ENCODE measurements around the gene MRFAP1L1. TPM values are rescaled to one million over a fixed set of nuclear protein-coding genes. Genes with fewer than 3 reads are reported as not detected.

MRFAP1L1 gene
- polyA plus RNA-seq, 3 donors: 7.6 to 19.1 (median 13.8) TPM

GRCh38 chr4:6702761-6703160, 6.9 kb downstream of the MRFAP1L1 start:
- WGBS (ENCODE audit: insufficient coverage): no CpG with 5 or more reads among the region's 1 CpG
- Histone ChIP-seq H3K4me1 (ENCODE audit: control insufficient read depth in 1 of 2, insufficient read depth in 2 of 2, low read length in 2 of 2) (peaks cover 10% of the 10 kb centered on the region in 2 donors), H3K36me3 (replicated peaks in 1 of 2; ENCODE audit: control insufficient read depth in 1 of 2, insufficient read depth in 2 of 2, low read length in 2 of 2) (peaks cover 12 to 64% of the 10 kb centered on the region in 2 donors), H3K9ac (ENCODE audit: insufficient read depth, low read length, poor library complexity, severe bottlenecking) (no peak overlapping the region), H3K27ac (ENCODE audit: low read depth in 1 of 2, low read length in 2 of 2) (no peak overlapping the region), H3K4me3 (replicated peaks in 1 of 3; ENCODE audit: low read depth in 2 of 3, low read length in 3 of 3) (no peak overlapping the region), H3K79me2 (ENCODE audit: insufficient read depth, low read length) (peaks cover 48% of the 10 kb centered on the region), H4K20me1 (ENCODE audit: insufficient read depth, low read length) (peaks cover 29% of the 10 kb centered on the region), H3K9me3 (replicated peaks in 1 of 2; ENCODE audit: control insufficient read depth in 1 of 2, insufficient read depth in 1 of 2, low read length in 2 of 2) (no peaks in the 10 kb centered on the region), H3K27me3 (ENCODE audit: control insufficient read depth in 2 of 2, insufficient read depth in 2 of 2, low read length in 2 of 2) (no peaks in the 10 kb centered on the region), H3K4me2 (replicated peaks; ENCODE audit: extremely low read depth, low read length, poor library complexity, severe bottlenecking) (no peak overlapping the region), H2AFZ (ENCODE audit: insufficient read depth, low read depth, low read length, poor library complexity, severe bottlenecking) (no peak overlapping the region)
- peaks cover 22% of the 10 kb centered on the region for H3K4me1 Mint-ChIP-seq
- H3K27ac Mint-ChIP-seq: no peak overlapping the region
- peaks cover 47 to 55% of the 10 kb centered on the region in 2 donors for H3K36me3 Mint-ChIP-seq
- H3K9me3 Mint-ChIP-seq: peaks cover 0 to 6% (median 2%) of the 10 kb centered on the region in 7 donors
- H3K27me3 Mint-ChIP-seq (ENCODE audit: low read depth in 3 of 3): peaks cover 0 to 2% (median 0%) of the 10 kb centered on the region in 3 donors
- TF ChIP-seq, protein P1, sequence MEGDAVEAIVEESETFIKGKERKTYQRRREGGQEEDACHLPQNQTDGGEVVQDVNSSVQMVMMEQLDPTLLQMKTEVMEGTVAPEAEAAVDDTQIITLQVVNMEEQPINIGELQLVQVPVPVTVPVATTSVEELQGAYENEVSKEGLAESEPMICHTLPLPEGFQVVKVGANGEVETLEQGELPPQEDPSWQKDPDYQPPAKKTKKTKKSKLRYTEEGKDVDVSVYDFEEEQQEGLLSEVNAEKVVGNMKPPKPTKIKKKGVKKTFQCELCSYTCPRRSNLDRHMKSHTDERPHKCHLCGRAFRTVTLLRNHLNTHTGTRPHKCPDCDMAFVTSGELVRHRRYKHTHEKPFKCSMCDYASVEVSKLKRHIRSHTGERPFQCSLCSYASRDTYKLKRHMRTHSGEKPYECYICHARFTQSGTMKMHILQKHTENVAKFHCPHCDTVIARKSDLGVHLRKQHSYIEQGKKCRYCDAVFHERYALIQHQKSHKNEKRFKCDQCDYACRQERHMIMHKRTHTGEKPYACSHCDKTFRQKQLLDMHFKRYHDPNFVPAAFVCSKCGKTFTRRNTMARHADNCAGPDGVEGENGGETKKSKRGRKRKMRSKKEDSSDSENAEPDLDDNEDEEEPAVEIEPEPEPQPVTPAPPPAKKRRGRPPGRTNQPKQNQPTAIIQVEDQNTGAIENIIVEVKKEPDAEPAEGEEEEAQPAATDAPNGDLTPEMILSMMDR (IDR thresholded peaks at IDR 0.05): no peak
- intact Hi-C loops (cut with micrococcal nuclease): loop anchor here in 1 of 2 donors (10.0 kb wide), 1 partner anchor 942 kb away; no protein-coding TSS in a partner anchor
- DNase-seq: no peak
- H3K4me3 Mint-ChIP-seq: no peak overlapping the region

- Mint-ChIP-seq H3K27ac (no peak overlapping the region), H3K9me3 (peaks cover 0 to 6% (median 2%) of the 10 kb centered on the region in 7 donors), H3K4me1 (peaks cover 18% of the 10 kb centered on the region), H3K4me3 (no peak overlapping the region), H3K27me3 (ENCODE audit: low read depth in 3 of 3) (peaks cover 0 to 2% (median 0%) of the 10 kb centered on the region in 3 donors), H3K36me3 (peaks cover 41 to 49% of the 10 kb centered on the region in 2 donors)
- H3K4me3 ChIP-seq (replicated peaks in 1 of 3; ENCODE audit: low read depth in 2 of 3, low read length in 3 of 3): no peak overlapping the region
- no peak overlapping the region for H3K4me2 ChIP-seq (replicated peaks; ENCODE audit: extremely low read depth, low read length, poor library complexity, severe bottlenecking)
- intact Hi-C loops (cut with micrococcal nuclease): loop anchor here in 1 of 2 donors (10.0 kb wide), 1 partner anchor 943 kb away; no protein-coding TSS in a partner anchor
- TF ChIP-seq, protein P1 (IDR thresholded peaks at IDR 0.05): peak; percentile 37
- no peak overlapping the region for H3K27ac ChIP-seq (ENCODE audit: low read depth in 1 of 2, low read length in 2 of 2)
- peaks cover 3 to 4% of the 10 kb centered on the region in 2 donors for H3K4me1 ChIP-seq (ENCODE audit: control insufficient read depth in 1 of 2, insufficient read depth in 2 of 2, low read length in 2 of 2)
- peaks cover 35% of the 10 kb centered on the region for H3K79me2 ChIP-seq (ENCODE audit: insufficient read depth, low read length)
- H4K20me1 ChIP-seq (ENCODE audit: insufficient read depth, low read length): peaks cover 22% of the 10 kb centered on the region
- H2AFZ ChIP-seq (ENCODE audit: insufficient read depth, low read depth, low read length, poor library complexity, severe bottlenecking): no peak overlapping the region
- no peaks in the 10 kb centered on the region for H3K27me3 ChIP-seq (ENCODE audit: control insufficient read depth in 2 of 2, insufficient read depth in 2 of 2, low read length in 2 of 2)
- 97% methylated on average over 6 of the region's 13 CpGs for WGBS (ENCODE audit: insufficient coverage)
- H3K9me3 ChIP-seq (replicated peaks in 1 of 2; ENCODE audit: control insufficient read depth in 1 of 2, insufficient read depth in 1 of 2, low read length in 2 of 2): no peaks in the 10 kb centered on the region
- no peak overlapping the region for H3K9ac ChIP-seq (ENCODE audit: insufficient read depth, low read length, poor library complexity, severe bottlenecking)
- DNase-seq: no peak
- peaks cover 12 to 52% of the 10 kb centered on the region in 2 donors for H3K36me3 ChIP-seq (replicated peaks in 1 of 2; ENCODE audit: control insufficient read depth in 1 of 2, insufficient read depth in 2 of 2, low read length in 2 of 2)
Measured at GRCh38 chr4:6701371-6701770, 8.3 kb downstream of the MRFAP1L1 start.
